Neural cell (in vitro differentiated cells): ENCODE data around the gene NOP9. TPM values are rescaled to one million over a fixed set of nuclear protein-coding genes. Genes with fewer than 3 reads are reported as not detected.

Experiments used
- H2AFZ ChIP-seq: fragments of 200-600, 300-800 bp; sonication (generic), shearing (Covaris generic); 2 replicates; pipeline ENCODE4 v1.6.0; 2014; ENCODE audit warnings: low read depth, mild to moderate bottlenecking, antibody characterized with exemption, low read length, moderate library complexity
- H3F3A ChIP-seq: fragments of 200-600 bp; shearing (Covaris generic); 2 replicates; pipeline ENCODE4 v1.6.1; 2016; ENCODE audit warnings: mild to moderate bottlenecking, moderate library complexity, mixed read lengths, antibody characterized with exemption, low read length; ENCODE audit not compliant: insufficient read depth, poor library complexity, severe bottlenecking
- H3K27ac ChIP-seq: fragments of 200-600, 300-800 bp; sonication (generic), shearing (Covaris generic); 2 replicates; pipeline ENCODE4 v1.5.1; 2014; ENCODE audit warnings: mild to moderate bottlenecking, low read length, moderate library complexity
- H3K27me3 ChIP-seq: fragments of 300-800, 200-600 bp; sonication (generic), shearing (Covaris generic); 2 replicates; pipeline ENCODE4 v1.6.0; 2014; ENCODE audit warnings: mild to moderate bottlenecking, low read depth, low read length, moderate library complexity; ENCODE audit not compliant: insufficient read depth
- H3K36me3 ChIP-seq: fragments of 300-800, 200-600 bp; sonication (generic), shearing (Covaris generic); 2 replicates; pipeline ENCODE4 v1.5.1; 2014; ENCODE audit warnings: mild to moderate bottlenecking, antibody characterized with exemption, low read length, moderate library complexity; ENCODE audit not compliant: insufficient read depth
- H3K4me2 ChIP-seq: fragments of 300-800, 200-600 bp; sonication (generic), shearing (Covaris generic); 2 replicates; pipeline ENCODE4 v1.6.0; 2014; ENCODE audit warnings: mild to moderate bottlenecking, low read length
- H3K4me3 ChIP-seq: fragments of 300-800, 200-600 bp; sonication (generic), shearing (Covaris generic); 2 replicates; pipeline ENCODE4 v1.5.1; 2014; ENCODE audit warnings: mild to moderate bottlenecking, low read length, moderate library complexity
- H3K79me2 ChIP-seq: fragments of 200-600 bp; shearing (Covaris generic); replicated peaks from 2 replicates; pipeline ENCODE4 v1.6.0; 2014; ENCODE audit warnings: mild to moderate bottlenecking, low read length, moderate library complexity; ENCODE audit not compliant: insufficient read depth
- H3K9ac ChIP-seq: fragments of 300-800, 200-600 bp; sonication (generic), shearing (Covaris generic); 2 replicates; pipeline ENCODE4 v1.6.1; 2016; ENCODE audit warnings: mild to moderate bottlenecking, low read length, mixed read lengths
- H3K9me2 ChIP-seq: fragments of 200-600 bp; shearing (Covaris generic); 2 replicates; pipeline ENCODE4 v1.6.1; 2016; ENCODE audit warnings: mild to moderate bottlenecking, low read length, mixed read lengths; ENCODE audit not compliant: insufficient read depth
- H3K9me3 ChIP-seq: fragments of 200-600, 300-800 bp; sonication (generic), shearing (Covaris generic); 2 replicates; pipeline ENCODE4 v1.6.1; 2016; ENCODE audit warnings: mild to moderate bottlenecking, mixed run types, low read length, moderate library complexity, mixed read lengths
- H4K20me1 ChIP-seq: fragments of 200-600 bp; shearing (Covaris generic); 2 replicates; pipeline ENCODE4 v1.6.1; 2016; ENCODE audit warnings: mild to moderate bottlenecking, mixed run types; ENCODE audit not compliant: insufficient read depth
- EP300 ChIP-seq: fragments of 450-650 bp; conservative IDR thresholded peaks from 2 replicates; pipeline ENCODE4 v1.6.1; 2014; ENCODE audit warnings: antibody characterized with exemption, mild to moderate bottlenecking, moderate library complexity; ENCODE audit not compliant: poor library complexity, severe bottlenecking
- EZH2 ChIP-seq: fragments of 200-600, 300-800 bp; shearing (Covaris generic), sonication (generic); IDR thresholded peaks from 2 replicates; pipeline ENCODE4 v1.6.1; 2014; ENCODE audit warnings: antibody characterized with exemption, low read length, borderline replicate concordance, mild to moderate bottlenecking; ENCODE audit not compliant: insufficient read depth, poor library complexity, severe bottlenecking
- MXI1 ChIP-seq: fragments of 450-650 bp; conservative IDR thresholded peaks from 2 replicates; pipeline ENCODE4 v1.6.1; 2014; ENCODE audit warnings: antibody characterized with exemption, mild to moderate bottlenecking; ENCODE audit not compliant: poor library complexity, severe bottlenecking
- POLR2AphosphoS5 ChIP-seq: IDR thresholded peaks from 2 replicates; pipeline ENCODE4 v1.6.1; 2012
- RAD21 ChIP-seq: fragments of 450-650 bp; conservative IDR thresholded peaks from 2 replicates; pipeline ENCODE4 v1.6.1; 2014; ENCODE audit warnings: antibody characterized with exemption, mild to moderate bottlenecking, moderate library complexity
- SMC3 ChIP-seq: fragments of 450-650 bp; conservative IDR thresholded peaks from 2 replicates; pipeline ENCODE4 v1.6.1; 2014; ENCODE audit warnings: antibody characterized with exemption, mild to moderate bottlenecking, moderate library complexity; ENCODE audit not compliant: poor library complexity
- TAF1 ChIP-seq: IDR thresholded peaks from 2 replicates; pipeline ENCODE4 v1.6.1; 2012; ENCODE audit warnings: low read depth
- polyA plus RNA-seq: library from polyadenylated mRNA; depleted of rRNA; stranded (reverse); fragments of >200 nt; gene quantifications from 2 replicates; pipeline ENCODE4 v1.2.3, GENCODE V29; 2014
- TF ChIP-seq, protein P1 (sequence below): fragments of 450-650 bp; IDR thresholded peaks from 2 replicates; pipeline ENCODE4 v1.5.1; 2014; ENCODE audit warnings: antibody characterized with exemption, mild to moderate bottlenecking, moderate library complexity; ENCODE audit not compliant: poor library complexity, severe bottlenecking
- TF ChIP-seq, protein P2 (sequence below): IDR thresholded peaks from 2 replicates; pipeline ENCODE4 v1.6.1; 2012; ENCODE audit warnings: borderline replicate concordance

The NOP9 gene
- polyA plus RNA-seq, 1 donor from 2014 or later: 13.0 TPM

DNA sequence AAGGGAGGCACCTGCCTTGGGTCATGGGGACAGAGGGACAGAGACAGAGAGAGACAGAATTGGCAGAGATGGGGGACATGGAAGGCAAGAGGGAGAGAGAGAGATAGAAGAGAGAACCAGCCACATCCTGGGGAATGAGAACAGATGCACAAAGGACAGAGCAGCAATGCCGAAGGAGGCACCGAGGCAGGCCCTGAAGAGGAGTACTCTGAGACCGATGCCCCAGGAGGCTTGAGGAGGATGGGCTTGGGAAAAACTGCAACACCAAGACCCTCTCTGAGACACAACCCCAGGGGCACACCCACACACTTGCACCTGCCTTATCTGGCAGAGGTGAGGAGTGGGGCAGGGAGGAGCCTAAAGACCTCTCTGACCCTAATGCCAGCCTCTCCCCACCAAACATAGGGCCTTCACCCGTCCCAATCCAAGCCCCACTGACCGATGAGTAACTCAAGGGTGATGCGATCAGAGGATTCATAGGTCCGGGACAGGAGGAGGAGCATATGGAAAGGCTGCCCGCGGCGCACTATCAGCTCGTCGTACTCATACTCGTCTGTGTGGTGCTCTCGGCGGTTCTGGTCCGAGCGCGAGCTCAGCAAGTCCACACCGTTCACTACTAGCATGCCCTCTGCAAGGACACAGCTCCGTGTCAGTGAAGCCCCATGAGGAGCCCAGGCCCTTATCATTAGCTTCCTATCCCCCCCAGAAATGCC is 38.2 kb upstream of the NOP9 start:
- no peaks in the 10 kb centered on the region for H3K36me3 ChIP-seq
- no peaks in the 10 kb centered on the region for H4K20me1 ChIP-seq
- TF ChIP-seq EZH2 (no peak), RAD21 (no peak), EP300 (no peak), POLR2AphosphoS5 (no peak), MXI1 (no peak), SMC3 (no peak), TAF1 (no peak)
- TF ChIP-seq, protein P1, sequence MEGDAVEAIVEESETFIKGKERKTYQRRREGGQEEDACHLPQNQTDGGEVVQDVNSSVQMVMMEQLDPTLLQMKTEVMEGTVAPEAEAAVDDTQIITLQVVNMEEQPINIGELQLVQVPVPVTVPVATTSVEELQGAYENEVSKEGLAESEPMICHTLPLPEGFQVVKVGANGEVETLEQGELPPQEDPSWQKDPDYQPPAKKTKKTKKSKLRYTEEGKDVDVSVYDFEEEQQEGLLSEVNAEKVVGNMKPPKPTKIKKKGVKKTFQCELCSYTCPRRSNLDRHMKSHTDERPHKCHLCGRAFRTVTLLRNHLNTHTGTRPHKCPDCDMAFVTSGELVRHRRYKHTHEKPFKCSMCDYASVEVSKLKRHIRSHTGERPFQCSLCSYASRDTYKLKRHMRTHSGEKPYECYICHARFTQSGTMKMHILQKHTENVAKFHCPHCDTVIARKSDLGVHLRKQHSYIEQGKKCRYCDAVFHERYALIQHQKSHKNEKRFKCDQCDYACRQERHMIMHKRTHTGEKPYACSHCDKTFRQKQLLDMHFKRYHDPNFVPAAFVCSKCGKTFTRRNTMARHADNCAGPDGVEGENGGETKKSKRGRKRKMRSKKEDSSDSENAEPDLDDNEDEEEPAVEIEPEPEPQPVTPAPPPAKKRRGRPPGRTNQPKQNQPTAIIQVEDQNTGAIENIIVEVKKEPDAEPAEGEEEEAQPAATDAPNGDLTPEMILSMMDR: no peak
- TF ChIP-seq, protein P2, sequence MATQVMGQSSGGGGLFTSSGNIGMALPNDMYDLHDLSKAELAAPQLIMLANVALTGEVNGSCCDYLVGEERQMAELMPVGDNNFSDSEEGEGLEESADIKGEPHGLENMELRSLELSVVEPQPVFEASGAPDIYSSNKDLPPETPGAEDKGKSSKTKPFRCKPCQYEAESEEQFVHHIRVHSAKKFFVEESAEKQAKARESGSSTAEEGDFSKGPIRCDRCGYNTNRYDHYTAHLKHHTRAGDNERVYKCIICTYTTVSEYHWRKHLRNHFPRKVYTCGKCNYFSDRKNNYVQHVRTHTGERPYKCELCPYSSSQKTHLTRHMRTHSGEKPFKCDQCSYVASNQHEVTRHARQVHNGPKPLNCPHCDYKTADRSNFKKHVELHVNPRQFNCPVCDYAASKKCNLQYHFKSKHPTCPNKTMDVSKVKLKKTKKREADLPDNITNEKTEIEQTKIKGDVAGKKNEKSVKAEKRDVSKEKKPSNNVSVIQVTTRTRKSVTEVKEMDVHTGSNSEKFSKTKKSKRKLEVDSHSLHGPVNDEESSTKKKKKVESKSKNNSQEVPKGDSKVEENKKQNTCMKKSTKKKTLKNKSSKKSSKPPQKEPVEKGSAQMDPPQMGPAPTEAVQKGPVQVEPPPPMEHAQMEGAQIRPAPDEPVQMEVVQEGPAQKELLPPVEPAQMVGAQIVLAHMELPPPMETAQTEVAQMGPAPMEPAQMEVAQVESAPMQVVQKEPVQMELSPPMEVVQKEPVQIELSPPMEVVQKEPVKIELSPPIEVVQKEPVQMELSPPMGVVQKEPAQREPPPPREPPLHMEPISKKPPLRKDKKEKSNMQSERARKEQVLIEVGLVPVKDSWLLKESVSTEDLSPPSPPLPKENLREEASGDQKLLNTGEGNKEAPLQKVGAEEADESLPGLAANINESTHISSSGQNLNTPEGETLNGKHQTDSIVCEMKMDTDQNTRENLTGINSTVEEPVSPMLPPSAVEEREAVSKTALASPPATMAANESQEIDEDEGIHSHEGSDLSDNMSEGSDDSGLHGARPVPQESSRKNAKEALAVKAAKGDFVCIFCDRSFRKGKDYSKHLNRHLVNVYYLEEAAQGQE: no peak

DNA sequence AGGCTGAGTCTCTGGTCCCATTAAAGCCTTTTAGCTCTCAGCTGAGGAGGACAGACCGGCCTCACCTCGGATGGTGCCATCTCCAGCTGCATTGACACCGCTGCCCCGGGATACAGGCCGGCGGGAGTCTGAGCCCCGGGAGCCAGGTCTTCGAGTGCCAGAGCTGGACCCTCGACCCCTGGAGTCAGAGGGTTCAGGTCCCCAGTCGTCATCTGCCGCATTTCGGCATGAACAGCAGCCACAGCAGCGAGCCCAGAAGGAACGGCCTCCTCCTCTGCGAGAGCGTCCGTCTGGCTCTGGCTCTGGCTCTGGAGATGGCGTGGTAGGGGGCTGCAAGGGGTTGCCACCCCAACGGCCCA is 37.7 kb upstream of the NOP9 start:
- H4K20me1 ChIP-seq: no peaks in the 10 kb centered on the region
- H3K9me3 ChIP-seq: no peaks in the 10 kb centered on the region
- H3K79me2 ChIP-seq: no peaks in the 10 kb centered on the region
- no peak overlapping the region for H3K9ac ChIP-seq
- TF ChIP-seq EP300 (no peak), MXI1 (no peak), SMC3 (no peak), TAF1 (no peak), RAD21 (no peak), POLR2AphosphoS5 (no peak), EZH2 (no peak)
- TF ChIP-seq, protein P1: no peak
- TF ChIP-seq, protein P2: no peak
- no peak overlapping the region for H3K27ac ChIP-seq
- H3F3A ChIP-seq: no peaks in the 10 kb centered on the region
- no peaks in the 10 kb centered on the region for H3K36me3 ChIP-seq
- no peaks in the 10 kb centered on the region for H3K27me3 ChIP-seq
- no peaks in the 10 kb centered on the region for H3K9me2 ChIP-seq
- H3K4me2 ChIP-seq: no peak overlapping the region
- H2AFZ ChIP-seq: no peak overlapping the region
- H3K4me3 ChIP-seq: no peak overlapping the region

More for the DNA sequence above, 38.2 kb upstream of the NOP9 start:
- no peak overlapping the region for H2AFZ ChIP-seq
- H3K4me2 ChIP-seq: no peak overlapping the region
- no peak overlapping the region for H3K4me3 ChIP-seq
- H3K9me2 ChIP-seq: no peaks in the 10 kb centered on the region
- no peak overlapping the region for H3K27ac ChIP-seq
- H3K27me3 ChIP-seq: no peaks in the 10 kb centered on the region
- no peaks in the 10 kb centered on the region for H3K79me2 ChIP-seq
- H3K9me3 ChIP-seq: no peaks in the 10 kb centered on the region
- H3F3A ChIP-seq: no peaks in the 10 kb centered on the region
- no peak overlapping the region for H3K9ac ChIP-seq
